A673 (cell line): ENCODE data around the gene CXCL12. TPM values are rescaled to one million over a fixed set of nuclear protein-coding genes. Genes with fewer than 3 reads are reported as not detected.

ENCODE experiments used
- BruUV-seq: library from RNA; stranded (reverse); fragments of 400-500 nt; replicated peaks from 2 replicates; lab custom pipeline; 2021; lab: Mats Ljungman, UMichigan
- CTCF ChIA-PET: fragments of 300-600 bp; sonication (Branson Sonifier 250); formaldehyde crosslinking; loops from one replicate; lab custom pipeline; 2022; ENCODE audit warnings: antibody characterized with exemption; lab: Charles Lee
- POLR2A ChIA-PET: fragments of 300-600 bp; sonication (Branson Sonifier 250); formaldehyde crosslinking; loops from one replicate; lab custom pipeline; 2022; ENCODE audit warnings: antibody characterized with exemption; ENCODE audit not compliant: low non-redundant PET; lab: Charles Lee
- DNase-seq: peaks from one replicate; pipeline ENCODE4 v3.0.0-alpha.2; 2015; ENCODE audit warnings: low spot score
- H3K27ac ChIP-seq: fragments of 200-600 bp; sonication (generic); 2 replicates; pipeline ENCODE4 v1.5.1; 2016; ENCODE audit warnings: mixed run types, low read depth, mild to moderate bottlenecking, mixed read lengths, antibody characterized with exemption, low read length; ENCODE audit not compliant: poor library complexity, severe bottlenecking
- H3K27me3 ChIP-seq: fragments of 200-600 bp; sonication (generic); replicated peaks from 2 replicates; pipeline ENCODE4 v1.6.1; 2017; ENCODE audit warnings: mixed run types, low read depth, mild to moderate bottlenecking, mixed read lengths, antibody characterized with exemption, low read length; ENCODE audit not compliant: insufficient read depth, poor library complexity
- H3K36me3 ChIP-seq: fragments of 200-600 bp; sonication (generic); 2 replicates; pipeline ENCODE4 v1.6.1; 2016; ENCODE audit warnings: mixed run types, mild to moderate bottlenecking, mixed read lengths, antibody characterized with exemption, low read length; ENCODE audit not compliant: insufficient read depth, poor library complexity, severe bottlenecking
- H3K4me1 ChIP-seq: fragments of 200-600 bp; sonication (generic); 2 replicates; pipeline ENCODE4 v1.6.1; 2017; ENCODE audit warnings: mixed run types, mild to moderate bottlenecking, mixed read lengths, antibody characterized with exemption, low read length; ENCODE audit not compliant: insufficient read depth, poor library complexity, severe bottlenecking
- H3K4me3 ChIP-seq: fragments of 200-600 bp; sonication (generic); 2 replicates; pipeline ENCODE4 v1.5.1; 2016; ENCODE audit warnings: low read depth, mixed run types, mild to moderate bottlenecking, mixed read lengths, low read length; ENCODE audit not compliant: poor library complexity, severe bottlenecking
- H3K9me3 ChIP-seq: fragments of 200-600 bp; sonication (generic); 2 replicates; pipeline ENCODE4 v1.6.1; 2016; ENCODE audit warnings: mixed run types, low read depth, mild to moderate bottlenecking, mixed read lengths, antibody characterized with exemption, low read length; ENCODE audit not compliant: poor library complexity, severe bottlenecking
- CTCF ChIP-seq: fragments of 300-800, 200-600 bp; sonication (generic); conservative IDR thresholded peaks from 2 replicates; pipeline ENCODE4 v1.5.1; 2017; ENCODE audit warnings: low read depth, mild to moderate bottlenecking, antibody characterized with exemption, low read length, moderate library complexity, mixed read lengths
- EZH2 ChIP-seq: fragments of 200-600 bp; sonication (generic); IDR thresholded peaks from 2 replicates; pipeline ENCODE4 v1.6.1; 2017; ENCODE audit warnings: borderline replicate concordance, low read depth, mild to moderate bottlenecking, mixed read lengths, antibody characterized with exemption, low read length; ENCODE audit not compliant: poor library complexity, severe bottlenecking
- intact Hi-C: fragments of 100-400 bp; cut with micrococcal nuclease; formaldehyde crosslinking; loops from one replicate; pipeline ENCODE4 v1.10.0; 2022; ENCODE audit not compliant: unreplicated experiment
- total RNA-seq: library from RNA; stranded (reverse); gene quantifications from 2 replicates; pipeline ENCODE4 v1.2.3, GENCODE V29; 2021

Gene CXCL12
- total RNA-seq, 1 experiment from 2014 or later, result 0.30 TPM

DNA sequence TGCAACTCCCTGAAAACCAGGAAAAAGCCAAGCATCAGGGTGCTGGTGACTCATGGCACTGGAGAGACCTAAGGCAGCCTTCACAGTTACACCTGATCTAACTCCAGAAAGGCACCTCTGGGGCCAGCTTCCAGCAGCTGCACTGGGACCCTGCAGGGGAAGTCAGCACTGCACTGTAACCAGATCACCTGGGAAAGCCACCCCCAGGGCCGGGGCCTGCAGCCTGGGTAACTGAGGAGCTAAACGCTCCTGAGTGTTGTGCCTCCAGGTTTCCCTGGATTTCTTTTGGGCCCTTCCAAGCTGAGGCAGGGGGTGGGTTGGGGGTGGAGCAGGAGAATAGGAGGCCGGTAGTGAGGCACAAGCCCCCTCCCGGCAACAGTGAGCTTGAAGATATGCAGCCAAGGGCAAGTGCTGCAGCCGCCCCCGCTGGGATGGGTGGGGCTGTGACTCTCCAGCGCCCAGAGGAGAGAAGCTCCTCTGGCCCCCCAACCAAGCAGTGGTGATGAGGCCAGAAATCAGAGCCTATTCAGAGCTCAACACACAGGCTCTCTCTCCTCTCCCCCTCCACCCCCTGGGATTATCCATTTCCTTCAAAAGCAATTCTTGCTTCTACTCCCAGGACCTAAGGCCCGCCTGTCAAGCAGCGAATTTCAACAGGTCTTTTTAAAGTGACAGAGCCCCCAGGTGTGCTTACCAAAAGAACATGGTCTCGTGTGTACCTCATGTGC lies 2.6 kb downstream of the CXCL12 start:
- Histone ChIP-seq H3K27me3 (peaks cover 27% of the 10 kb centered on the region), H3K27ac (no peak overlapping the region), H3K4me1 (no peaks in the 10 kb centered on the region), H3K36me3 (no peaks in the 10 kb centered on the region), H3K9me3 (no peaks in the 10 kb centered on the region), H3K4me3 (no peak overlapping the region)
- no TSS peak for BruUV-seq
- ChIA-PET POLR2A (no interaction called here), CTCF (interaction anchor here (1.5 kb wide), 1 partner anchor 693 kb away, joined by 4 read pairs; no protein-coding TSS in a partner anchor)
- no peak for TF ChIP-seq EZH2
- no peak for TF ChIP-seq CTCF
- intact Hi-C loops, result no loop called here
- DNase-seq, result no peak

DNA sequence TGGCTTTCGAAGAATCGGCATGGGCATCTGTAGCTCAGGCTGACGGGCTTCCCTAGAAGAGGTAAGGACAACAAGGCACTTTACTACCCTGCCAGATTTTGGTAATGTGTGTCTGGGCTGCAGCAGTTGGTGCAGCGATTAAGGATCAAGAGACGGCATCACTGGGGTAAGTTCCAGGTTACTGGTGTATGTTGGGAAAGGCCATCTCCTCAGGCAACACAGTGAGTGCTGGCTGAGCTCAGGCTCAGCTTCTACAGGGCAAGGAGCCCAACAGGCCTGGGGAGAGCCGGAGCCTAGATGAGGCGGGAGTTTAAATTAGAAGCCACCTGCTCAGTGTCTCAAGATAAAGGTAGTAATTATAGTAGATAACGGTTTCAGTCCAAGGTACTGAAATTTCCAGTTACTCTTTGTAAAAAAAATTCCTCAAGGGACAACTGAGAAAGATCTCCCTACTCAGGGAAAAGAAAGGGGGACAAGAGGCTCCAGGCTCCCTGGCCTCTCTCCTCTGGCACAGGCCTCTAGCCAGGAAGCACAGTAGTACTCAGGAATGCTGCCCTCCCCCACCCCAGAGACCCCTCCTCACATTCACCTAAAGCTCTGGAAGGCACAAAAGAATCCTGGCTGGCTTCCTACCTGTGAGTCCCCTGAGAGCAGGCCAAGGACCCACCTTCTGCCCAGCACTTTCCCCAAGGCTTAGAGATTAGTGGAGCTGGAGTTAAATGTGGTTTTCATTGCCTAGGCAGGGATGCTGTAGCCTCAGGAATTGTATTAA lies 3.9 kb downstream of the CXCL12 start:
- ChIA-PET CTCF (interaction anchor here (1.5 kb wide), 1 partner anchor 691 kb away, joined by 4 read pairs; no protein-coding TSS in a partner anchor), POLR2A (no interaction called here)
- intact Hi-C loops, result no loop called here
- DNase-seq, result no peak
- Histone ChIP-seq H3K36me3 (no peaks in the 10 kb centered on the region), H3K9me3 (no peaks in the 10 kb centered on the region), H3K4me3 (no peak overlapping the region), H3K27me3 (peaks cover 27% of the 10 kb centered on the region), H3K27ac (no peak overlapping the region), H3K4me1 (no peaks in the 10 kb centered on the region)
- BruUV-seq, result no TSS peak
- no peak for TF ChIP-seq CTCF
- no peak for TF ChIP-seq EZH2

DNA sequence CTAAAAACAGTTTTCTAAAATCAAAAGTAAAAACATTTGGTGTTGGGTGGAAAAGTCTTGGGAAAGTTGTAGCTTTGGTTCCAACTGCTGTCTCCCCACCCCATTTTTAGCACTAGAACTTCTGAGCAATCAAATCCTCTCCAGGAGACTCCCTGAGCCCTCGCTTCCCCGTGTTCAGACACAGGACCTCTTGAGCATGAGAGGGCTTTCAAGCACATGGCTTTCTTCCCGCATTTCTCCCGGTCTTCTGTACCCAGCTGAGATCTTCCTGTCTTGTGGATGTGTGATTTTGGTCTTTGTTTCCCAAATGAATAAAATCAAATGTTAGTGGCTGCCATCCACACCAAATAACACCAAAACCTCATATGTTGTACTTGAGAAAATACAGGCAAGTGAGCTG lies 5.0 kb downstream of the CXCL12 start:
- Histone ChIP-seq H3K36me3 (no peaks in the 10 kb centered on the region), H3K27ac (no peak overlapping the region), H3K9me3 (no peaks in the 10 kb centered on the region), H3K4me1 (no peaks in the 10 kb centered on the region), H3K4me3 (no peak overlapping the region), H3K27me3 (peaks cover 17% of the 10 kb centered on the region)
- DNase-seq, result no peak
- intact Hi-C loops, result no loop called here
- POLR2A ChIA-PET, result no interaction called here
- BruUV-seq, result no TSS peak
- TF ChIP-seq CTCF (no peak), EZH2 (no peak)
- CTCF ChIA-PET, result no interaction called here
